ENCODE data around the gene KCNH6. TPM values are rescaled to one million over a fixed set of nuclear protein-coding genes. Genes with fewer than 3 reads are reported as not detected.

The KCNH6 gene
- total RNA-seq, 1 experiment from 2014 or later = 1.6 TPM

- H3K23me2 ChIP-seq (ENCODE audit: insufficient read length, low read depth, low read length, poor library complexity, severe bottlenecking) = no peaks in the 10 kb centered on the region
- no peak overlapping the region for H3K14ac ChIP-seq (ENCODE audit: insufficient read depth, low read length)
- no peak overlapping the region for H2BK15ac ChIP-seq (ENCODE audit: low read depth, low read length)
- no peaks in the 10 kb centered on the region for H3K9me3 ChIP-seq (ENCODE audit: control insufficient read depth, low read depth, low read length)
- H3K23ac ChIP-seq (ENCODE audit: insufficient read length, low read depth, low read length) = no peak overlapping the region
- no peak overlapping the region for H2AK5ac ChIP-seq (ENCODE audit: insufficient read length, low read length)
- no peak overlapping the region for H2BK120ac ChIP-seq (ENCODE audit: low read depth, low read length, poor library complexity, severe bottlenecking)
- no peaks in the 10 kb centered on the region for H3K4me1 ChIP-seq (ENCODE audit: insufficient read depth, low read length)
- TF ChIP-seq CTCF (conservative IDR thresholded peaks at IDR 0.05) = no peak
- Mint-ChIP-seq H3K4me1 (peaks cover 4 to 9% of the 10 kb centered on the region in 2 experiments; a peak in 3 of 4 replicates), H3K27ac (no peak overlapping the region; a peak in 1 of 7 replicates), H3K4me3 (no peak overlapping the region), H3K9me3 (peaks cover 0 to 7% of the 10 kb centered on the region in 2 experiments; a peak in 1 of 5 replicates), H3K36me3 (ENCODE audit: insufficient read depth in 1 of 3, low read depth in 3 of 3) (peaks cover 8 to 21% (median 9%) of the 10 kb centered on the region in 3 experiments; a peak in 6 of 7 replicates), H3K27me3 (ENCODE audit: low read depth) (no peaks in the 10 kb centered on the region)
- no peak overlapping the region for H4K5ac ChIP-seq (ENCODE audit: insufficient read length, low read depth, low read length)
- no peak overlapping the region for H4K91ac ChIP-seq (ENCODE audit: insufficient read length, low read depth, low read length)
- H2BK5ac ChIP-seq (ENCODE audit: insufficient read length, low read length) = no peak overlapping the region
- peaks cover 30% of the 10 kb centered on the region for H3K79me2 ChIP-seq (ENCODE audit: insufficient read depth, low read length)
- no peak overlapping the region for H4K8ac ChIP-seq (replicated peaks; ENCODE audit: insufficient read length, low read depth, low read length)
- no peak overlapping the region for H3K4ac ChIP-seq (ENCODE audit: low read depth, low read length)
- no peak overlapping the region for H3K56ac ChIP-seq (ENCODE audit: insufficient read length, low read depth, low read length)
- no peaks in the 10 kb centered on the region for H3K27me3 ChIP-seq (ENCODE audit: insufficient read depth, low read length)
- no peak overlapping the region for H3T11ph ChIP-seq (ENCODE audit: low read length)
- H3K4me2 ChIP-seq (ENCODE audit: insufficient read depth, insufficient read length, low read length) = no peak overlapping the region
- no peak overlapping the region for H3K9ac ChIP-seq (ENCODE audit: extremely low read depth, insufficient read length, low read length)
- no peak overlapping the region for H2BK20ac ChIP-seq (ENCODE audit: low read depth, low read length, poor library complexity, severe bottlenecking)
- DNase-seq = no peak
- no peak overlapping the region for H2BK12ac ChIP-seq (ENCODE audit: insufficient read length, low read depth, low read length)
- WGBS (ENCODE audit: extremely low coverage, insufficient read length, low lambda C conversion rate) = no CpG with 5 or more reads among the region's 2 CpGs
- H4K20me1 ChIP-seq (ENCODE audit: control insufficient read depth, insufficient read depth, insufficient read length) = no peaks in the 10 kb centered on the region
- no peak overlapping the region for H2AFZ ChIP-seq (ENCODE audit: low read length)
- H3K18ac ChIP-seq (ENCODE audit: insufficient read length, low read depth, low read length) = no peak overlapping the region
- H3K79me1 ChIP-seq (ENCODE audit: insufficient read depth, low read depth, low read length, poor library complexity, severe bottlenecking) = no peaks in the 10 kb centered on the region
- H3K27ac ChIP-seq (ENCODE audit: insufficient read length, low read depth, low read length) = no peak overlapping the region
Measured at GRCh38 chr17:63557416-63557815, 34.3 kb downstream of the KCNH6 start.

All from H9 (cell line).